ENCODE data around the gene MME.

GRCh38 chr3:155047672-155048071, 32.4 kb upstream of the MME start:
- no peak for TF ChIP-seq JUND (IDR thresholded peaks at IDR 0.05)
- TF ChIP-seq, protein P1, sequence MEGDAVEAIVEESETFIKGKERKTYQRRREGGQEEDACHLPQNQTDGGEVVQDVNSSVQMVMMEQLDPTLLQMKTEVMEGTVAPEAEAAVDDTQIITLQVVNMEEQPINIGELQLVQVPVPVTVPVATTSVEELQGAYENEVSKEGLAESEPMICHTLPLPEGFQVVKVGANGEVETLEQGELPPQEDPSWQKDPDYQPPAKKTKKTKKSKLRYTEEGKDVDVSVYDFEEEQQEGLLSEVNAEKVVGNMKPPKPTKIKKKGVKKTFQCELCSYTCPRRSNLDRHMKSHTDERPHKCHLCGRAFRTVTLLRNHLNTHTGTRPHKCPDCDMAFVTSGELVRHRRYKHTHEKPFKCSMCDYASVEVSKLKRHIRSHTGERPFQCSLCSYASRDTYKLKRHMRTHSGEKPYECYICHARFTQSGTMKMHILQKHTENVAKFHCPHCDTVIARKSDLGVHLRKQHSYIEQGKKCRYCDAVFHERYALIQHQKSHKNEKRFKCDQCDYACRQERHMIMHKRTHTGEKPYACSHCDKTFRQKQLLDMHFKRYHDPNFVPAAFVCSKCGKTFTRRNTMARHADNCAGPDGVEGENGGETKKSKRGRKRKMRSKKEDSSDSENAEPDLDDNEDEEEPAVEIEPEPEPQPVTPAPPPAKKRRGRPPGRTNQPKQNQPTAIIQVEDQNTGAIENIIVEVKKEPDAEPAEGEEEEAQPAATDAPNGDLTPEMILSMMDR (IDR thresholded peaks at IDR 0.05; ENCODE audit: low read depth, low read length, missing input control): no peak

All from liver (tissue), 3 donors.